K562 (cell line): ENCODE measurements around the gene PRR19. TPM values are rescaled to one million over a fixed set of nuclear protein-coding genes. Genes with fewer than 3 reads are reported as not detected.
A peak's percentile ranks its signal among the peaks of the same experiment; 100 is the strongest.

Experiments
- ATAC-seq: fragments of 200-7000 bp; cut with Tn5 transposase; 3 replicates; pipeline ENCODE4 v1.9.1; 2020; ENCODE audit warnings: moderate library complexity
- BruUV-seq: library from RNA; stranded (reverse); fragments of 400-500 nt; replicated peaks from 2 replicates; lab custom pipeline; 2021; lab: Mats Ljungman, UMichigan
- CTCF ChIA-PET: fragments of 300-600 bp; formaldehyde crosslinking; extraction: SDS; loops from one replicate; lab custom pipeline; 2021; ENCODE audit warnings: low intra/inter-chr PET ratio; lab: Yijun Ruan, JAX
- POLR2A ChIA-PET: fragments of 300-600, 350-650 bp; sonication (Branson Sonifier 250); formaldehyde crosslinking; extraction: SDS; loops from one replicate; lab custom pipeline; 2021; ENCODE audit warnings: antibody characterized with exemption, inconsistent platforms; lab: Yijun Ruan, JAX
- DNase-seq, 4 experiments: peaks; one replicate each; pipeline versions ENCODE4 v3.0.0 to v3.0.0-alpha.2; 2011 to 2018; ENCODE audit warnings: low spot score in 3 of 4, mixed read lengths in 3 of 4; ENCODE audit errors: extremely low read depth in 1 of 4
- FAIRE-seq: peaks from 2 replicates; lab custom pipeline; 2011; peaks lifted over from hg19 to GRCh38; lab: Jason Lieb, UNC
- H2AFZ ChIP-seq: 2 replicates; pipeline ENCODE4 v1.6.0; 2011; ENCODE audit warnings: low read depth, low read length, control low read depth, inconsistent platforms
- H3K27ac ChIP-seq: fragments of 200-600 bp; 3 replicates; pipeline ENCODE4 v1.8.0; 2011; ENCODE audit warnings: low read depth, mild to moderate bottlenecking, control low read depth, inconsistent platforms, low read length, moderate library complexity, mixed read lengths; ENCODE audit errors: extremely low read depth
- H3K27me3 ChIP-seq, 2 experiments: fragments of 300-600 bp in 1 of 2; 2 replicates in 1 of 2; 3 replicates in 1 of 2; pipeline versions ENCODE4 v1.6.0 to v1.8.0; 2011; ENCODE audit warnings: inconsistent platforms in 2 of 2, low read length in 2 of 2, mild to moderate bottlenecking in 1 of 2, mixed read lengths in 1 of 2, moderate library complexity in 1 of 2; ENCODE audit not compliant: control insufficient read depth in 2 of 2, insufficient read depth in 2 of 2
- H3K36me3 ChIP-seq: fragments of 300-600 bp; 3 replicates; pipeline ENCODE4 v1.8.0; 2011; ENCODE audit warnings: mild to moderate bottlenecking, low read length, inconsistent platforms; ENCODE audit not compliant: control insufficient read depth, insufficient read depth
- H3K4me1 ChIP-seq, 2 experiments: fragments of 200-600 bp in 1 of 2; replicated peaks in 1 of 2; 2 replicates in 1 of 2; 3 replicates in 1 of 2; pipeline versions ENCODE4 v1.5.1 to v1.8.0; 2011; ENCODE audit warnings: inconsistent platforms in 2 of 2, low read length in 2 of 2, mild to moderate bottlenecking in 1 of 2, mixed read lengths in 1 of 2, moderate library complexity in 1 of 2; ENCODE audit not compliant: control insufficient read depth in 2 of 2, insufficient read depth in 2 of 2
- H3K4me2 ChIP-seq: 2 replicates; pipeline ENCODE4 v1.6.1; 2011; ENCODE audit warnings: low read length, control low read depth, inconsistent platforms, mixed read lengths; ENCODE audit not compliant: insufficient read depth
- H3K4me3 ChIP-seq: fragments of 200-600 bp; sonication (generic), shearing (Covaris generic); 2 replicates; pipeline ENCODE4 v1.5.1; 2016; ENCODE audit warnings: control low read depth, inconsistent platforms
- H3K79me2 ChIP-seq: fragments of 200-600 bp; 3 replicates; pipeline ENCODE4 v1.8.0; 2011; ENCODE audit warnings: low read length, inconsistent platforms; ENCODE audit not compliant: control insufficient read depth, insufficient read depth
- H3K9ac ChIP-seq, 2 experiments: 2 replicates each; pipeline versions ENCODE4 v1.6.0 to v1.6.1; 2011; ENCODE audit warnings: low read depth in 2 of 2, low read length in 2 of 2, control low read depth in 1 of 2, inconsistent platforms in 1 of 2, mild to moderate bottlenecking in 1 of 2, mixed read lengths in 1 of 2; ENCODE audit not compliant: insufficient read depth in 1 of 2
- H3K9me1 ChIP-seq: one replicate; pipeline ENCODE4 v1.6.0; 2011; ENCODE audit warnings: inconsistent platforms, mild to moderate bottlenecking, low read length, moderate library complexity; ENCODE audit not compliant: control insufficient read depth, insufficient read depth
- H3K9me3 ChIP-seq: replicated peaks from 2 replicates; pipeline ENCODE4 v1.5.1; 2011; ENCODE audit warnings: low read depth, low read length, inconsistent platforms; ENCODE audit not compliant: control insufficient read depth, insufficient read depth
- H4K20me1 ChIP-seq: replicated peaks from 2 replicates; pipeline ENCODE4 v1.6.1; 2011; ENCODE audit warnings: low read length, inconsistent platforms, mixed read lengths; ENCODE audit not compliant: control insufficient read depth, insufficient read depth
- CREB1 ChIP-seq, 2 experiments: sonication (generic) in 1 of 2; formaldehyde crosslinking in 1 of 2; IDR thresholded peaks; 2 replicates each; pipeline versions ENCODE4 v1.6.1 to v1.8.0; 2012 to 2022; ENCODE audit warnings: inconsistent platforms in 1 of 2, mild to moderate bottlenecking in 1 of 2, missing genetic modification reagents in 1 of 2, moderate library complexity in 1 of 2
- MYBL2 ChIP-seq, 2 experiments: fragments of 450-650 bp in 1 of 2; sonication (generic) in 1 of 2; formaldehyde crosslinking in 1 of 2; IDR thresholded peaks; 2 replicates each; pipeline versions ENCODE4 v1.6.1 to v1.8.1; 2017 to 2022; ENCODE audit warnings: borderline replicate concordance in 1 of 2, inconsistent platforms in 1 of 2, low read depth in 1 of 2, mild to moderate bottlenecking in 1 of 2, missing genetic modification reagents in 1 of 2, moderate library complexity in 1 of 2
- PCBP2 ChIP-seq: fragments of 200-400 bp; formaldehyde crosslinking; IDR thresholded peaks from 2 replicates; pipeline ENCODE4 v1.6.1; 2018; ENCODE audit warnings: low read length, low read depth, mild to moderate bottlenecking, moderate library complexity; ENCODE audit not compliant: poor library complexity, severe bottlenecking
- PPARD ChIP-seq: fragments of 250-450 bp; sonication (Bioruptor Pico); IDR thresholded peaks from 2 replicates; pipeline ENCODE4 v1.8.0; 2022; ENCODE audit warnings: inconsistent platforms, mild to moderate bottlenecking, moderate library complexity
- TEAD1 ChIP-seq, 2 experiments: fragments of 450-650 bp in 1 of 2; sonication (generic) in 1 of 2; formaldehyde crosslinking; IDR thresholded peaks; 2 replicates each; pipeline versions ENCODE4 v1.4.0 to v1.8.0; 2020 to 2022; ENCODE audit warnings: mild to moderate bottlenecking in 2 of 2, missing genetic modification reagents in 1 of 2
- ZNF551 ChIP-seq: fragments of 250-450 bp; sonication (Bioruptor Pico); IDR thresholded peaks from 2 replicates; pipeline ENCODE4 v1.5.0; 2021; ENCODE audit warnings: mild to moderate bottlenecking, moderate library complexity
- ZNF561 ChIP-seq: fragments of 450-650 bp; formaldehyde crosslinking; conservative IDR thresholded peaks from 2 replicates; pipeline ENCODE4 v1.4.0; 2020; ENCODE audit warnings: mild to moderate bottlenecking, moderate library complexity
- WGBS: fragments of 100-300 bp; shearing (Covaris generic); methylation state at CpG from one replicate; pipeline ENCODE4 v1.1.6; 2016; ENCODE audit warnings: low coverage, mixed read lengths; ENCODE audit not compliant: insufficient coverage; ENCODE audit errors: missing lambda C conversion rate; 5-methylcytosine and 5-hydroxymethylcytosine counted together
- in situ Hi-C: fragments of 300-500 bp; cut with MboI; formaldehyde crosslinking; loops from 4 replicates; pipeline ENCODE4 v1.15.0; 2018; ENCODE audit warnings: inconsistent platforms, mixed read lengths
- intact Hi-C: fragments of 100-400 bp; cut with micrococcal nuclease; formaldehyde crosslinking; loops from 2 replicates; pipeline ENCODE4 v1.14.2; 2022
- polyA plus RNA-seq, 8 experiments: library from polyadenylated mRNA; depleted of rRNA in 4 of 8; stranded (reverse) in 5 of 8; unstranded in 3 of 8; fragments of >200 nt; fragmentation: Nextera tagmentation in 2 of 8; fragmentation: Illumina TruSeq in 1 of 8; extraction: Ambion mirVana in 2 of 8; extraction: Trizol in 1 of 8; gene quantifications; 2 replicates each; pipeline versions ENCODE4 v1.2.1 to v1.2.3, GENCODE V29; 2011 to 2014; ENCODE audit warnings: inconsistent platforms in 1 of 8, missing spikeins in 1 of 8
- total RNA-seq, 7 experiments: library from RNA; depleted of rRNA in 6 of 7; stranded (reverse); fragments of >200 nt in 6 of 7; fragmentation: Illumina TruSeq in 2 of 7; extraction: Trizol in 2 of 7; gene quantifications; 2 replicates each; pipeline versions ENCODE4 v1.2.1 to v1.2.3, GENCODE V29; 2011 to 2021; ENCODE audit warnings: low replicate concordance in 1 of 7
- TF ChIP-seq, protein P1 (sequence below): sonication (generic); formaldehyde crosslinking; IDR thresholded peaks from 2 replicates; pipeline ENCODE4 v1.8.1; 2023; ENCODE audit warnings: mild to moderate bottlenecking, missing genetic modification reagents
- TF ChIP-seq, protein P2 (sequence below), 3 experiments: IDR thresholded peaks in 2 of 3; conservative IDR thresholded peaks in 1 of 3; 2 replicates each; pipeline ENCODE4 v1.5.1; 2011 to 2012; ENCODE audit warnings: low read length in 3 of 3, mild to moderate bottlenecking in 3 of 3, control low read depth in 2 of 3, improper control_type of control experiment in 1 of 3, inconsistent platforms in 1 of 3, low read depth in 1 of 3, mixed read lengths in 1 of 3, moderate library complexity in 1 of 3; ENCODE audit not compliant: insufficient read depth in 2 of 3
- TF ChIP-seq, protein P3 (sequence below): fragments of 450-650 bp; IDR thresholded peaks from one replicate; pipeline ENCODE4 v1.6.1; 2018; ENCODE audit warnings: mild to moderate bottlenecking, moderate library complexity; ENCODE audit not compliant: partially characterized antibody

The PRR19 gene
- total and polyA plus RNA-seq, 9 of the 15 experiments (the other 6 are each of a cell fraction or from before 2014, with no cell fraction given), result 0.10 to 1.6 (median 0.54) TPM

DNA sequence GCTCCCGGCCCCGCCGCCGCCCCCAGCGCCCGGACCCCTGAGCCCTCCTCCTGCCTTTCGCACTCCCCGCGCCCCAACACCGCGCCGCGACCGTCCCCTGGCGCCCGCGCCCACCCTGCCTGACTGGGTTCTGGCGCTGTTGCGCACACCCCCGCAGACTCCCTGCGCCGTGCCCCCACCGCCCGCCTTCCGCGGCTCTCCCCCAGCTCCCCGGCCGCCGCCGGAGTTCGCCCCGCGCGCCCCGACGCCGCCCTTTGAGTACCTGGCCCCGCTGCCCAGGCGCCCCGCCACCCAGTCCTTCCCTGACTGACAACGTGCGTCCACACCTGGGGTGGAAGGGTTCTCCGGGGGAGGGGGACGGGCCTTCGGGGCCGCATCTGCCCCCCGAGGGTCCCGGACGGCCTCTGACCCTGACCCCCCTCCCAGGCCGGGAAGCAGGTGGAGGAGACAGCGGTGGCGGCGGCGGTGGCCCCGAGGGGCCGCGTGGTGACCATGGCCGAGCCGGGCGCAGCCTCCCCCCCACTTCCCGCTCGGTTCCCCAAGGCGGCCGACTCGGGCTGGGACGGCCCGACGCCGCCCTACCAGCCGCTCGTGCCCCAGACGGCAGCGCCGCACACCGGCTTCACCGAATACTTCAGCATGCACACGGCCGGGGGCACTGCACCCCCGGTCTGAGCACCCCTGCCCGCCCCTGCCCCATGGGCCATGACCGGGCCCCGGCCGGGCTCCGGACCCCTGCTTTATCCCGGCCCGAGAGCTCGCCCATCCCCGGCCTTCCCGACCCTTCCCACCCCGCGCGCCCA, 22.1 kb downstream of the PRR19 start (continued):
- TF ChIP-seq, protein P1, sequence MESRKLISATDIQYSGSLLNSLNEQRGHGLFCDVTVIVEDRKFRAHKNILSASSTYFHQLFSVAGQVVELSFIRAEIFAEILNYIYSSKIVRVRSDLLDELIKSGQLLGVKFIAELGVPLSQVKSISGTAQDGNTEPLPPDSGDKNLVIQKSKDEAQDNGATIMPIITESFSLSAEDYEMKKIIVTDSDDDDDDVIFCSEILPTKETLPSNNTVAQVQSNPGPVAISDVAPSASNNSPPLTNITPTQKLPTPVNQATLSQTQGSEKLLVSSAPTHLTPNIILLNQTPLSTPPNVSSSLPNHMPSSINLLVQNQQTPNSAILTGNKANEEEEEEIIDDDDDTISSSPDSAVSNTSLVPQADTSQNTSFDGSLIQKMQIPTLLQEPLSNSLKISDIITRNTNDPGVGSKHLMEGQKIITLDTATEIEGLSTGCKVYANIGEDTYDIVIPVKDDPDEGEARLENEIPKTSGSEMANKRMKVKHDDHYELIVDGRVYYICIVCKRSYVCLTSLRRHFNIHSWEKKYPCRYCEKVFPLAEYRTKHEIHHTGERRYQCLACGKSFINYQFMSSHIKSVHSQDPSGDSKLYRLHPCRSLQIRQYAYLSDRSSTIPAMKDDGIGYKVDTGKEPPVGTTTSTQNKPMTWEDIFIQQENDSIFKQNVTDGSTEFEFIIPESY (CRISPR knock-in tag), result peak; percentile 66; the same call in 1 of the 2 replicates
- TF ChIP-seq PPARD (CRISPR knock-in tag), result no peak
- no peak for TF ChIP-seq PCBP2
- no peak for TF ChIP-seq MYBL2 (IDR thresholded peaks at IDR 0.05; ENCODE audit: low read depth)
- TF ChIP-seq MYBL2 (CRISPR knock-in tag; IDR thresholded peaks at IDR 0.05; ENCODE audit: borderline replicate concordance), result no peak

DNA sequence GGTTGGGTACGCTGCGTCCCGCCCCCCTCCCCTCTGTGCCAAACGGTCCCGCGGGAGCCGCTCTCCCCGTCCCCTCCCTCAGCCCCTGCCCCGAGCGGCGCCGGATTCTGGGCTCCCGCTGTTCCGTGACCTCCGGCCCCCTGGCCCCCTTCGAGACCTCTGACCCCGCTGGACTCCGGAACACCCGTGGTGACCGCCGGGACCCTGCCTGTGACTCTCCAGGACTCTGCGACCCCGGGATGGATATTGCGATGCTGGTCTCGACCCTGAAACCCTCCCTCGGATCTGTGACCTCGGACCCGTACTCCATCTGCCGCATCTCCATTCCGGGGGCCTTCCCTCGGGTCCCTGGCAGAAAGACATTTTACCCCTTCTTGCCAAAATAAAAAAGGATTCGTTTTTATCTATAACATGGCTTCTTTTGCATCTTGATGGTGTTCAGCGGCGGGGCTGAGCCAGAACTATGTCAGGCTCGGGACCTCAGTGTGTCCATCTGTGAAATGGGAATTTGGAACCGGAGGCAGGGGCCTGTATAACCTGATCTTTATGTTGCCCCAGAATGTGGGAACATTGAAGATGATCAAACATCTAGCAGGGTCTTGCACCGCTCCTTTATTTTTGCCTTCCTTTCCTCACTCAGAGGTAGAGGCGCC, 22.8 kb downstream of the PRR19 start:
- Histone ChIP-seq H3K4me1 (peaks cover 8 to 27% of the 10 kb centered on the region in 2 experiments; a peak in 4 of 5 replicates), H3K9me1 (no peaks in the 10 kb centered on the region), H3K36me3 (no peaks in the 10 kb centered on the region), H3K79me2 (peaks cover 20% of the 10 kb centered on the region), H3K27me3 (peaks cover 0 to 2% of the 10 kb centered on the region in 2 experiments; a peak in 1 of 5 replicates), H3K9ac (peak overlapping the region in 1 of 2 experiments; percentile 49; a peak in 3 of 4 replicates), H4K20me1 (no peaks in the 10 kb centered on the region; the same call in 1 of the 2 replicates), H3K4me2 (peak overlapping the region; percentile 54), H3K27ac (no peak overlapping the region), H2AFZ (peak overlapping the region; percentile 98), H3K4me3 (peak overlapping the region; percentile 99; the same call in 1 of the 2 replicates), H3K9me3 (no peaks in the 10 kb centered on the region)
- FAIRE-seq, result no peak
- ChIA-PET POLR2A (no interaction called here), CTCF (interaction anchor here (0.7 to 1.6 kb wide), 5 partner anchors 12 to 216 kb away, joined by 3 to 8 read pairs (median 4); partner anchors contain the start of gene TMEM145)
- in situ Hi-C loops (loop anchor here (10.0 kb wide), 1 partner anchor 190 kb away; the partner anchor contains the start of gene POU2F2), intact Hi-C loops (loop anchor here (10.0 kb wide), 2 partner anchors 110 to 190 kb away; partner anchors contain the start of gene POU2F2)
- no peak for ATAC-seq
- WGBS, result 52% methylated on average over 18 of the region's 38 CpGs
- BruUV-seq, result no TSS peak
- no peak for DNase-seq
- TF ChIP-seq TEAD1 (CRISPR knock-in tag; IDR thresholded peaks at IDR 0.05), result peak; percentile 20 to 67; a peak in 1 of 4 replicates
- TF ChIP-seq CREB1 (IDR thresholded peaks at IDR 0.05), result no peak
- TF ChIP-seq CREB1 (CRISPR knock-in tag; IDR thresholded peaks at IDR 0.05), result peak; percentile 1; the same call in 1 of the 2 replicates
- TF ChIP-seq, protein P2, sequence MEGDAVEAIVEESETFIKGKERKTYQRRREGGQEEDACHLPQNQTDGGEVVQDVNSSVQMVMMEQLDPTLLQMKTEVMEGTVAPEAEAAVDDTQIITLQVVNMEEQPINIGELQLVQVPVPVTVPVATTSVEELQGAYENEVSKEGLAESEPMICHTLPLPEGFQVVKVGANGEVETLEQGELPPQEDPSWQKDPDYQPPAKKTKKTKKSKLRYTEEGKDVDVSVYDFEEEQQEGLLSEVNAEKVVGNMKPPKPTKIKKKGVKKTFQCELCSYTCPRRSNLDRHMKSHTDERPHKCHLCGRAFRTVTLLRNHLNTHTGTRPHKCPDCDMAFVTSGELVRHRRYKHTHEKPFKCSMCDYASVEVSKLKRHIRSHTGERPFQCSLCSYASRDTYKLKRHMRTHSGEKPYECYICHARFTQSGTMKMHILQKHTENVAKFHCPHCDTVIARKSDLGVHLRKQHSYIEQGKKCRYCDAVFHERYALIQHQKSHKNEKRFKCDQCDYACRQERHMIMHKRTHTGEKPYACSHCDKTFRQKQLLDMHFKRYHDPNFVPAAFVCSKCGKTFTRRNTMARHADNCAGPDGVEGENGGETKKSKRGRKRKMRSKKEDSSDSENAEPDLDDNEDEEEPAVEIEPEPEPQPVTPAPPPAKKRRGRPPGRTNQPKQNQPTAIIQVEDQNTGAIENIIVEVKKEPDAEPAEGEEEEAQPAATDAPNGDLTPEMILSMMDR (IDR thresholded peaks at IDR 0.05 in 2 of 3, conservative IDR thresholded peaks at IDR 0.05 in 1 of 3; ENCODE audit: insufficient read depth in 2 of 3, low read depth in 1 of 3, low read length in 3 of 3), result no peak; a peak in 2 of 6 replicates
- TF ChIP-seq, protein P3, sequence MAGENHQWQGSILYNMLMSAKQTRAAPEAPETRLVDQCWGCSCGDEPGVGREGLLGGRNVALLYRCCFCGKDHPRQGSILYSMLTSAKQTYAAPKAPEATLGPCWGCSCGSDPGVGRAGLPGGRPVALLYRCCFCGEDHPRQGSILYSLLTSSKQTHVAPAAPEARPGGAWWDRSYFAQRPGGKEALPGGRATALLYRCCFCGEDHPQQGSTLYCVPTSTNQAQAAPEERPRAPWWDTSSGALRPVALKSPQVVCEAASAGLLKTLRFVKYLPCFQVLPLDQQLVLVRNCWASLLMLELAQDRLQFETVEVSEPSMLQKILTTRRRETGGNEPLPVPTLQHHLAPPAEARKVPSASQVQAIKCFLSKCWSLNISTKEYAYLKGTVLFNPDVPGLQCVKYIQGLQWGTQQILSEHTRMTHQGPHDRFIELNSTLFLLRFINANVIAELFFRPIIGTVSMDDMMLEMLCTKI, result no peak
- TF ChIP-seq ZNF561 (CRISPR knock-in tag), result no peak
- TF ChIP-seq ZNF551 (CRISPR knock-in tag), result no peak
